CD4-positive, CD25-positive, alpha-beta regulatory T cell (primary cell): ENCODE data around the gene CPT1C. TPM values are rescaled to one million over a fixed set of nuclear protein-coding genes. Genes with fewer than 3 reads are reported as not detected.
A peak's percentile ranks its signal among the peaks of the same experiment; 100 is the strongest.
"Not testable (repeated sequence)": the region's sequence is repeated elsewhere in the genome, so short reads cannot be mapped to it uniquely, and the experiment has no call there.

Source experiments
- ATAC-seq, 2 donors: fragments of 150-1000 bp; cut with Tn5 transposase; one replicate each; pipeline ENCODE4 v1.10.0; 2021; ENCODE audit warnings: low read depth in 2 of 2, moderate number of reproducible peaks in 2 of 2, moderate library complexity in 1 of 2
- DNase-seq, 3 donors: peaks; one replicate each; pipeline versions ENCODE4 v3.0.0 to v3.0.0-alpha.2; 2012 to 2022; ENCODE audit warnings: mixed read lengths in 1 of 3
- H3K27ac ChIP-seq: one replicate; pipeline ENCODE4 v1.7.0; 2013; ENCODE audit warnings: mild to moderate bottlenecking, low read length; ENCODE audit not compliant: insufficient read depth, poor library complexity, severe bottlenecking
- H3K27me3 ChIP-seq: one replicate; pipeline ENCODE4 v1.7.0; 2013; ENCODE audit warnings: low read length; ENCODE audit not compliant: control insufficient read depth, insufficient read depth
- H3K36me3 ChIP-seq: one replicate; pipeline ENCODE4 v1.7.0; 2013; ENCODE audit warnings: mild to moderate bottlenecking, low read length, moderate library complexity; ENCODE audit not compliant: control insufficient read depth, insufficient read depth
- H3K4me1 ChIP-seq: 2 replicates; pipeline ENCODE4 v1.7.0; 2013; ENCODE audit warnings: mild to moderate bottlenecking, low read length; ENCODE audit not compliant: insufficient read depth, control insufficient read depth, poor library complexity, severe bottlenecking
- H3K4me3 ChIP-seq: one replicate; pipeline ENCODE4 v1.7.0; 2013; ENCODE audit warnings: low read depth, mild to moderate bottlenecking, low read length, moderate library complexity
- H3K9me3 ChIP-seq, 2 experiments: 1 replicate in 1 of 2; 2 replicates in 1 of 2; pipeline ENCODE4 v1.7.0; 2013; ENCODE audit warnings: low read length in 2 of 2, mild to moderate bottlenecking in 1 of 2, moderate library complexity in 1 of 2; ENCODE audit not compliant: control insufficient read depth in 2 of 2
- H3K27ac Mint-ChIP-seq, 3 donors: one replicate each; pipeline ENCODE4 v1.8.0; 2020 to 2022; ENCODE audit warnings: mild to moderate bottlenecking in 3 of 3, mixed read lengths in 3 of 3, moderate library complexity in 2 of 3
- H3K27me3 Mint-ChIP-seq: one replicate; pipeline ENCODE4 v1.8.0; 2022; ENCODE audit warnings: mild to moderate bottlenecking, mixed read lengths
- H3K36me3 Mint-ChIP-seq: one replicate; pipeline ENCODE4 v1.8.0; 2020; ENCODE audit warnings: mixed read lengths
- H3K4me1 Mint-ChIP-seq, 4 donors: one replicate each; pipeline ENCODE4 v1.8.0; 2020 to 2022; ENCODE audit warnings: mixed read lengths in 4 of 4, mild to moderate bottlenecking in 1 of 4
- H3K4me3 Mint-ChIP-seq, 4 donors: one replicate each; pipeline ENCODE4 v1.8.0; 2020 to 2022; ENCODE audit warnings: mild to moderate bottlenecking in 4 of 4, mixed read lengths in 4 of 4, moderate library complexity in 3 of 4
- H3K9me3 Mint-ChIP-seq, 7 donors: one replicate each; pipeline ENCODE4 v1.8.0; 2020 to 2022; ENCODE audit warnings: mixed read lengths in 7 of 7, mild to moderate bottlenecking in 3 of 7, moderate library complexity in 2 of 7
- polyA plus RNA-seq, 4 donors: library from polyadenylated mRNA; unstranded; fragments of 300-500 nt; fragmentation: Illumina TruSeq; gene quantifications; one replicate each; pipeline ENCODE4 v1.2.3, GENCODE V29; 2021
- total RNA-seq: library from RNA; stranded (reverse); gene quantifications from one replicate; pipeline ENCODE4 v1.2.3, GENCODE V29; 2022

CPT1C gene
- total and polyA plus RNA-seq, 5 donors from 2014 or later = 0.41 to 0.84 (median 0.60) TPM; not detected in 1

DNA sequence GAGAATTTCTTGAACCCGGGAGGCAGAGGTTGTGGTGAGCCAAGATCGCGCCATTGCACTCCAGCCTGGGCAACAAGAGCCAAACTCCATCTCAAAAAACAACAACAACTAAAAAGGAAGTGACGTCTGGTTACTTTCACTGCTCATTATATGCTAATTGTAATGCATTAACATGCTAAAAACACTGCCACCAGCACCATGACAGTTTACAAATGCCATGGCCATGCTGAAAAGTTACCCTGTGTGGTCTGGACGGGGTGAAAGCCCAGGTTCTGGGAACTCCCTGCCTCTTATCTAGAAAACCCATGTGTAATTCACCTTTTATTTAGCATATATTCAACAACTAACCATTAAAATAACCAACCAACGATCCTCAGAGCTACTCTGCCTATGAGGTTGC is 28.1 kb downstream of the CPT1C start:
- Histone ChIP-seq H3K9me3 (no peaks in the 10 kb centered on the region), H3K27me3 (no peaks in the 10 kb centered on the region), H3K4me1 (peaks cover 8% of the 10 kb centered on the region), H3K36me3 (no peaks in the 10 kb centered on the region), H3K4me3 (no peak overlapping the region), H3K27ac (no peak overlapping the region)
- ATAC-seq = no peak
- Mint-ChIP-seq H3K27ac (peak overlapping the region; percentile 6 to 96 (median 78)), H3K4me3 (peak overlapping the region; percentile 44 to 81 (median 68)), H3K27me3 (no peaks in the 10 kb centered on the region), H3K9me3 (peaks cover 0 to 2% (median 0%) of the 10 kb centered on the region in 7 donors), H3K36me3 (peaks cover 4% of the 10 kb centered on the region), H3K4me1 (peaks cover 6 to 19% (median 12%) of the 10 kb centered on the region in 4 donors)
- peak in 2 of 3 donors; percentile 2 to 4 for DNase-seq

- H3K4me3 ChIP-seq, H3K9me3 ChIP-seq, DNase-seq, H3K4me1 ChIP-seq, H3K27me3 ChIP-seq, H3K9me3 Mint-ChIP-seq, H3K27me3 Mint-ChIP-seq, H3K36me3 Mint-ChIP-seq, H3K36me3 ChIP-seq, ATAC-seq, H3K27ac ChIP-seq: not testable (repeated sequence)
- Mint-ChIP-seq H3K27ac (peak overlapping the region; percentile 6 to 96 (median 78)), H3K4me3 (peak overlapping the region in 3 of 4 donors; percentile 57 to 81 (median 58)), H3K4me1 (peaks cover 6 to 19% (median 12%) of the 10 kb centered on the region in 4 donors)
These were observed 28.5 kb downstream of the CPT1C start for GRCh38 chr19:49719420-49719819.

DNA sequence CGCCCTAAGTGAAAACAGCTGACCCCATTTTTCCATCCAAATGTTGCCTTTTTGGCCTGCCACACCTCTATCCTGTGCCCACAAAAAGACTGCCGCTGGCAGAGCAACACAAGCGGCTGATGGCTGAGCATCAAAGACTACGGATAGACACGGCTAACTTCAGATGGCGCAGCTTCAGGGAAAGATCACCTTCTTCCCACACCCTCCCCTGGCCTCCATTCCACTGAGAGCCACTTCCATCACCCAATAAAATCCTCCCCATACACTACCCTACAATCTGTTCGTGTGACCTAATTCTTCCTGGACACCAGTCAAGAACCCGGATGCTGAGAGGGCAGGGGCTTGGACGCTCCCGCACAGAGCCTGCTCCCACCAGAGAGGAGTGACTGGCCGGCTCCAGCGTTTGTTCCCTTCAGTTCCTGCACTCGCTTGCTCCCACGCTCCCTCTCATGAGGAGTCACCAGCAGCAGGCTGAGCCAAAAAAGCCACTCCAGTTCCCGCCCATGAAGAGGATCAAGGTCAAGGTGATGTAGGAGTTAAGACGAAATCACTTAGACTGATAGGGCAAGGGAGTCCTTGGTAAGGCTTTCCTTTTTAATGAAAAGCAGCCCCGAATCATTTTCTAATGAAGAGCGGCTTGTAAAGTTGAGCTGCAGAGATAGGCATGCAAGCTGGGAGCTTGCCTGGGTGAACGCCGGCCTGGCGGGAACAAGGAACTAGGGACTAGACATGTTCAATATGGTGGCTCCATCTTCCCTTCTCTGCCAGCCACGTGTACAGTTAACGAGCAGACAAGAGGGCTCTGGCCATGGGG is 36.5 kb downstream of the CPT1C start:
- DNase-seq = no peak
- H3K4me1 ChIP-seq = no peaks in the 10 kb centered on the region

GRCh38 chr19:49730166-49730565 is 39.2 kb downstream of the CPT1C start:
- Histone ChIP-seq H3K9me3 (no peaks in the 10 kb centered on the region), H3K36me3 (no peaks in the 10 kb centered on the region), H3K4me3 (no peak overlapping the region), H3K27me3 (no peaks in the 10 kb centered on the region), H3K27ac (no peak overlapping the region), H3K4me1 (no peaks in the 10 kb centered on the region)
- H3K4me1 Mint-ChIP-seq = peaks cover 0 to 2% (median 0%) of the 10 kb centered on the region in 4 donors
- H3K27me3 Mint-ChIP-seq = no peaks in the 10 kb centered on the region
- H3K27ac Mint-ChIP-seq = no peak overlapping the region
- ATAC-seq (no peak), DNase-seq (no peak)
- H3K9me3 Mint-ChIP-seq = peaks cover 0 to 8% (median 0%) of the 10 kb centered on the region in 7 donors
- peaks cover 6% of the 10 kb centered on the region for H3K36me3 Mint-ChIP-seq
- H3K4me3 Mint-ChIP-seq = no peak overlapping the region

More for the DNA sequence above, 36.5 kb downstream of the CPT1C start:
- Mint-ChIP-seq H3K4me3 (no peak overlapping the region), H3K27me3 (no peaks in the 10 kb centered on the region), H3K27ac (peak overlapping the region in 1 of 3 donors; percentile 75), H3K4me1 (peaks cover 0 to 4% (median 1%) of the 10 kb centered on the region in 4 donors), H3K9me3 (peaks cover 0 to 8% (median 0%) of the 10 kb centered on the region in 7 donors), H3K36me3 (peaks cover 9% of the 10 kb centered on the region)
- H3K27ac ChIP-seq = no peak overlapping the region
- no peaks in the 10 kb centered on the region for H3K27me3 ChIP-seq
- no peak overlapping the region for H3K4me3 ChIP-seq
- no peak for ATAC-seq
- no peaks in the 10 kb centered on the region for H3K9me3 ChIP-seq
- H3K36me3 ChIP-seq = no peaks in the 10 kb centered on the region

- Histone ChIP-seq H3K4me3 (no peak overlapping the region), H3K36me3 (no peaks in the 10 kb centered on the region), H3K27me3 (no peaks in the 10 kb centered on the region), H3K4me1 (no peaks in the 10 kb centered on the region), H3K27ac (no peak overlapping the region), H3K9me3 (no peaks in the 10 kb centered on the region)
- no peak overlapping the region for H3K4me3 Mint-ChIP-seq
- H3K36me3 Mint-ChIP-seq = no peaks in the 10 kb centered on the region
- peaks cover 0 to 12% (median 7%) of the 10 kb centered on the region in 4 donors for H3K4me1 Mint-ChIP-seq
- H3K27ac Mint-ChIP-seq = peak overlapping the region in 1 of 3 donors; percentile 38
- H3K27me3 Mint-ChIP-seq = no peaks in the 10 kb centered on the region
- no peak for DNase-seq
- no peak for ATAC-seq
- peaks cover 0 to 2% (median 0%) of the 10 kb centered on the region in 7 donors for H3K9me3 Mint-ChIP-seq
These were observed 47.4 kb downstream of the CPT1C start for GRCh38 chr19:49738268-49738667.

GRCh38 chr19:49739098-49739497 is 48.2 kb downstream of the CPT1C start:
- H3K9me3 Mint-ChIP-seq = peaks cover 0 to 2% (median 0%) of the 10 kb centered on the region in 7 donors
- H3K4me1 Mint-ChIP-seq = peaks cover 0 to 12% (median 7%) of the 10 kb centered on the region in 4 donors
- H3K36me3 ChIP-seq = no peaks in the 10 kb centered on the region
- H3K27ac ChIP-seq = no peak overlapping the region
- ATAC-seq = peak in 1 of 2 donors; percentile 28
- H3K9me3 ChIP-seq = no peaks in the 10 kb centered on the region
- peak overlapping the region in 1 of 3 donors; percentile 32 for H3K27ac Mint-ChIP-seq
- H3K36me3 Mint-ChIP-seq = no peaks in the 10 kb centered on the region
- no peaks in the 10 kb centered on the region for H3K27me3 ChIP-seq
- H3K4me1 ChIP-seq = no peaks in the 10 kb centered on the region
- no peak overlapping the region for H3K4me3 ChIP-seq
- DNase-seq = peak in 1 of 3 donors; percentile 58
- peak overlapping the region in 1 of 4 donors; percentile 24 for H3K4me3 Mint-ChIP-seq
- H3K27me3 Mint-ChIP-seq = no peaks in the 10 kb centered on the region

DNA sequence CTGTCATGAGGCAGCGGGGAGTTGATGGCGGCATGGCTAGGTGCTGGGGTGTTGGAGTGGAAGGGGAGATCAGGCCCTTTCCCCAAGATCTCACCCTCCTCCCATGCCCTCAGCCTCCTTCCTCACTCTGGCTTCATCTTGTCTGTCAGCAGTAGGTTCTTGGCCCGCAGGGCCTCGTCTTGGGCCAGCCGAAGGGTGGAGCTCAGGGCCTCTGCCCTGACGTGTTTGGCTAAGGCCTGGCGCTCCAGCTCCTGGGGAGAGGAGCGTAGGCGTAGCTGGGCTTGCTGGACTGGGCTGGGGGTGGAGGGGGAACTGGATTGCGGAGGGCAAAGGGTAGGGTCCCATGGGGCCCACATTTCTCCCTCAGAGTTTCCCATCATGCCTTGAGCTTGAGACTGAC is 49.0 kb downstream of the CPT1C start:
- Histone ChIP-seq H3K4me1 (no peaks in the 10 kb centered on the region), H3K4me3 (no peak overlapping the region), H3K9me3 (no peaks in the 10 kb centered on the region), H3K27ac (no peak overlapping the region), H3K36me3 (no peaks in the 10 kb centered on the region), H3K27me3 (no peaks in the 10 kb centered on the region)
- DNase-seq = no peak
- Mint-ChIP-seq H3K4me3 (no peak overlapping the region), H3K36me3 (no peaks in the 10 kb centered on the region), H3K27ac (no peak overlapping the region), H3K4me1 (peaks cover 0 to 12% (median 7%) of the 10 kb centered on the region in 4 donors), H3K9me3 (peaks cover 0 to 2% (median 0%) of the 10 kb centered on the region in 7 donors), H3K27me3 (no peaks in the 10 kb centered on the region)
- no peak for ATAC-seq
